ENCODE data around the gene TMBIM6. TPM values are rescaled to one million over a fixed set of nuclear protein-coding genes. Genes with fewer than 3 reads are reported as not detected.
"Not testable (repeated sequence)": the region's sequence is repeated elsewhere in the genome, so short reads cannot be mapped to it uniquely, and the experiment has no call there.

The TMBIM6 gene
- total RNA-seq, 1 experiment from 2014 or later = 432 TPM

GRCh38 chr12:49773102-49773501 lies 31.7 kb downstream of the TMBIM6 start:
- not testable (repeated sequence) for H3K9me3 ChIP-seq (replicated peaks); H3K36me3 ChIP-seq; H3K4me1 ChIP-seq (replicated peaks); H3K4me3 ChIP-seq; H3K27me3 ChIP-seq (replicated peaks); H3K27ac ChIP-seq; DNase-seq (ENCODE audit: low read depth in 1 of 2, low spot score in 2 of 2)

- Histone ChIP-seq H3K36me3 (no peaks in the 10 kb centered on the region), H3K27me3 (replicated peaks) (no peaks in the 10 kb centered on the region), H3K9me3 (replicated peaks) (no peaks in the 10 kb centered on the region), H3K4me3 (no peak overlapping the region), H3K4me1 (replicated peaks) (peaks cover 6% of the 10 kb centered on the region), H3K27ac (no peak overlapping the region)
- peak; percentile 57 to 76 for DNase-seq (ENCODE audit: low read depth in 1 of 2, low spot score in 2 of 2)
Measured at GRCh38 chr12:49776413-49776812, 35.1 kb downstream of the TMBIM6 start.

- Histone ChIP-seq H3K27ac (no peak overlapping the region), H3K4me3 (no peak overlapping the region), H3K4me1 (replicated peaks) (peaks cover 6% of the 10 kb centered on the region), H3K36me3 (no peaks in the 10 kb centered on the region), H3K27me3 (replicated peaks) (no peaks in the 10 kb centered on the region), H3K9me3 (replicated peaks) (no peaks in the 10 kb centered on the region)
- DNase-seq (ENCODE audit: low read depth in 1 of 2, low spot score in 2 of 2) = no peak
Measured at GRCh38 chr12:49776858-49777257, 35.5 kb downstream of the TMBIM6 start.

GRCh38 chr12:49777341-49777740 lies 36.0 kb downstream of the TMBIM6 start:
- H3K36me3 ChIP-seq = no peaks in the 10 kb centered on the region

GRCh38 chr12:49777800-49778748 lies 36.7 kb downstream of the TMBIM6 start:
- Histone ChIP-seq H3K9me3 (replicated peaks) (no peaks in the 10 kb centered on the region), H3K4me1 (replicated peaks) (peaks cover 7% of the 10 kb centered on the region), H3K4me3 (no peak overlapping the region), H3K27me3 (replicated peaks) (no peaks in the 10 kb centered on the region), H3K36me3 (no peaks in the 10 kb centered on the region), H3K27ac (no peak overlapping the region)
- DNase-seq (ENCODE audit: low read depth in 1 of 2, low spot score in 2 of 2) = peak in 1 of 2 experiments; percentile 55

More at GRCh38 chr12:49777341-49777740, 36.0 kb downstream of the TMBIM6 start:
- no peaks in the 10 kb centered on the region for H3K9me3 ChIP-seq (replicated peaks)
- no peaks in the 10 kb centered on the region for H3K27me3 ChIP-seq (replicated peaks)
- no peak overlapping the region for H3K4me3 ChIP-seq
- DNase-seq (ENCODE audit: low read depth in 1 of 2, low spot score in 2 of 2) = no peak
- no peak overlapping the region for H3K27ac ChIP-seq
- peaks cover 6% of the 10 kb centered on the region for H3K4me1 ChIP-seq (replicated peaks)

GRCh38 chr12:49779581-49779980 lies 38.2 kb downstream of the TMBIM6 start:
- H3K27ac ChIP-seq = no peak overlapping the region
- peaks cover 22% of the 10 kb centered on the region for H3K4me1 ChIP-seq (replicated peaks)
- no peaks in the 10 kb centered on the region for H3K36me3 ChIP-seq
- no peak for DNase-seq (ENCODE audit: low read depth in 1 of 2, low spot score in 2 of 2)
- no peaks in the 10 kb centered on the region for H3K27me3 ChIP-seq (replicated peaks)
- no peaks in the 10 kb centered on the region for H3K9me3 ChIP-seq (replicated peaks)
- no peak overlapping the region for H3K4me3 ChIP-seq

- not testable (repeated sequence) for H3K36me3 ChIP-seq; H3K27ac ChIP-seq; DNase-seq (ENCODE audit: low read depth in 1 of 2, low spot score in 2 of 2); H3K4me3 ChIP-seq; H3K9me3 ChIP-seq (replicated peaks); H3K27me3 ChIP-seq (replicated peaks)
- peaks cover 34% of the 10 kb centered on the region for H3K4me1 ChIP-seq (replicated peaks)
Measured at GRCh38 chr12:49780914-49781313, 39.6 kb downstream of the TMBIM6 start.

- H3K9me3 ChIP-seq (replicated peaks) = no peaks in the 10 kb centered on the region
- H3K4me3 ChIP-seq = no peak overlapping the region
- H3K27ac ChIP-seq = peak overlapping the region; percentile 68
- peaks cover 30% of the 10 kb centered on the region for H3K4me1 ChIP-seq (replicated peaks)
- H3K27me3 ChIP-seq (replicated peaks) = no peaks in the 10 kb centered on the region
- DNase-seq (ENCODE audit: low read depth in 1 of 2, low spot score in 2 of 2) = peak in 1 of 2 experiments; percentile 70
- H3K36me3 ChIP-seq = peaks cover 5% of the 10 kb centered on the region
Measured at GRCh38 chr12:49783917-49784676, 42.7 kb downstream of the TMBIM6 start.

GRCh38 chr12:49784756-49785409 lies 43.5 kb downstream of the TMBIM6 start:
- Histone ChIP-seq H3K4me1 (replicated peaks) (peaks cover 30% of the 10 kb centered on the region), H3K9me3 (replicated peaks) (no peaks in the 10 kb centered on the region), H3K27ac (peak overlapping the region; percentile 68), H3K36me3 (peaks cover 11% of the 10 kb centered on the region), H3K4me3 (no peak overlapping the region), H3K27me3 (replicated peaks) (no peaks in the 10 kb centered on the region)
- peak; percentile 59 to 70 for DNase-seq (ENCODE audit: low read depth in 1 of 2, low spot score in 2 of 2)

GRCh38 chr12:49787672-49788071 lies 46.3 kb downstream of the TMBIM6 start:
- Histone ChIP-seq H3K27me3 (replicated peaks) (no peaks in the 10 kb centered on the region), H3K27ac (no peak overlapping the region), H3K36me3 (peaks cover 36% of the 10 kb centered on the region), H3K4me1 (replicated peaks) (peaks cover 30% of the 10 kb centered on the region), H3K9me3 (replicated peaks) (no peaks in the 10 kb centered on the region), H3K4me3 (no peak overlapping the region)
- no peak for DNase-seq (ENCODE audit: low read depth in 1 of 2, low spot score in 2 of 2)

GRCh38 chr12:49789992-49790391 lies 48.6 kb downstream of the TMBIM6 start:
- no peak overlapping the region for H3K27ac ChIP-seq
- no peak overlapping the region for H3K4me3 ChIP-seq
- H3K4me1 ChIP-seq (replicated peaks) = peaks cover 10% of the 10 kb centered on the region
- H3K36me3 ChIP-seq = peaks cover 59% of the 10 kb centered on the region
- H3K27me3 ChIP-seq (replicated peaks) = no peaks in the 10 kb centered on the region
- no peak for DNase-seq (ENCODE audit: low read depth in 1 of 2, low spot score in 2 of 2)
- H3K9me3 ChIP-seq (replicated peaks) = no peaks in the 10 kb centered on the region

GRCh38 chr12:49790741-49791555 lies 49.6 kb downstream of the TMBIM6 start:
- H3K27me3 ChIP-seq (replicated peaks) = no peaks in the 10 kb centered on the region
- no peaks in the 10 kb centered on the region for H3K9me3 ChIP-seq (replicated peaks)
- H3K36me3 ChIP-seq = peaks cover 69% of the 10 kb centered on the region
- no peak for DNase-seq (ENCODE audit: low read depth in 1 of 2, low spot score in 2 of 2)
- H3K4me3 ChIP-seq = no peak overlapping the region
- peaks cover 7% of the 10 kb centered on the region for H3K4me1 ChIP-seq (replicated peaks)
- H3K27ac ChIP-seq = no peak overlapping the region

GRCh38 chr12:49791700-49792099 lies 50.3 kb downstream of the TMBIM6 start:
- H3K9me3 ChIP-seq (replicated peaks) = no peaks in the 10 kb centered on the region
- H3K27me3 ChIP-seq (replicated peaks) = no peaks in the 10 kb centered on the region
- peaks cover 77% of the 10 kb centered on the region for H3K36me3 ChIP-seq
- H3K4me1 ChIP-seq (replicated peaks) = peaks cover 12% of the 10 kb centered on the region
- H3K27ac ChIP-seq = no peak overlapping the region
- DNase-seq (ENCODE audit: low read depth in 1 of 2, low spot score in 2 of 2) = no peak
- H3K4me3 ChIP-seq = no peak overlapping the region
